Measurements from ENCODE around the gene SYT1.
"Not testable (repeated sequence)": the region's sequence is repeated elsewhere in the genome, so short reads cannot be mapped to it uniquely, and the experiment has no call there.

SYT1 gene

GRCh38 chr12:79156846-79157463 is 292.4 kb downstream of the SYT1 start:
- DNase-seq: no peak

- DNase-seq: no peak
Measured at GRCh38 chr12:79161249-79161934, 296.8 kb downstream of the SYT1 start.

- no peak for DNase-seq
Measured at GRCh38 chr12:79162147-79162772, 297.7 kb downstream of the SYT1 start.

DNA sequence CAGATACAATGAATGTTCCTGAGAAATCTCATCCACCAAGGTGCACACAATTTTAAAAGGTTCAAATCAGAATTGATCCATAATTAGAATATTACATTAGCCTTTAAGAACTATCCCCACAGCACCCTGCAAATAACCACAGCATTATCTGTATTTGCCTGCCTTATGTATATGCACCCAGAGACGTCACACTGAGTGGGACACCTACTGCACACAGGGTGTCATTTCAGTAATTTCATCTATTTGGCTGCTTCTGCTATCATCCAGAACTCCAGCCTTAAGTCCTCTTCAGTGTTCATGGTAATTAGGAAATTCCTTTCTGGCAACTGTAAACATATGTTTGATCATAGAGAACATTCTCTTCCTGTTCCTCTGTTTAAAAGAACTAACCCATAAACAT is 298.4 kb downstream of the SYT1 start:
- DNase-seq: no peak

GRCh38 chr12:79164890-79165289 is 300.3 kb downstream of the SYT1 start:
- DNase-seq: no peak

DNA sequence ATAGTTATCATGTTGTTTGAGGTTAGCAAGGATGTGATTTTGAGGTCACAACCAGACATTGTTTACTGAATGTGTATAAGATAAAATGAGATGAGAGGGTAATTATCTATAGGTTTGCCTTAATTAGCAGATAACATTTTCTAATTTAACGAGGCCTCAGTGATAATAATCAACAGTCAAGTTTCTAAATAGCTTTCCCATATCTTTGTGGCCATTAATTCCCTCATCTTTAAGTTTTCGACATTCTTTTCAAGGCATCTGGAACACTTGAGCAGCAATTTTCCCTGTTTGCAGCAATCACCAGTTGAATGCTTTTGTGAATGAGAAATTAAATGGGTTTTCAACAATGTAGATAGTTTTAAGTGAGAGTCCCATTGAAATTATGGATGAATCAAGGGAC is 304.1 kb downstream of the SYT1 start:
- DNase-seq: no peak

GRCh38 chr12:79174626-79175025 is 310.1 kb downstream of the SYT1 start:
- no peak for DNase-seq

DNA sequence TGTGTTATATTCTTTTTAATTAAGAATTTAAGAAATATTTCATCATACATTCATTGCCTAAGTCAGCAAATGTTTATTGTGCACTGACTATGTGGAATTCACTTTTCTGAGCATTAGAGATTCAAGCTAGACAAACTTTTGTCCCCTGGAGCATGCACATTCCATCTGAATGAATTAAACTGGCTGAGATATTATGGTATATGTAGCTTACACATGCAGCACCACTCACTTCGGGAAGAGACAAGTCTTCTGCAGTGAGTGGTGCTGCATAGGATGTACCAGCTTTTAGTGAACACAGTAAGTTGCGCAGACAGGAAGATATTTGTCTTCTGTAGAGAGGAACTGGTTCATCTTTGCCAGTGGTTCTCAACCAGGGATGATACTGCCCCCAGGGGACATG is 318.4 kb downstream of the SYT1 start:
- DNase-seq: no peak

- DNase-seq: no peak
Measured at GRCh38 chr12:79183926-79184325, 319.4 kb downstream of the SYT1 start.

DNA sequence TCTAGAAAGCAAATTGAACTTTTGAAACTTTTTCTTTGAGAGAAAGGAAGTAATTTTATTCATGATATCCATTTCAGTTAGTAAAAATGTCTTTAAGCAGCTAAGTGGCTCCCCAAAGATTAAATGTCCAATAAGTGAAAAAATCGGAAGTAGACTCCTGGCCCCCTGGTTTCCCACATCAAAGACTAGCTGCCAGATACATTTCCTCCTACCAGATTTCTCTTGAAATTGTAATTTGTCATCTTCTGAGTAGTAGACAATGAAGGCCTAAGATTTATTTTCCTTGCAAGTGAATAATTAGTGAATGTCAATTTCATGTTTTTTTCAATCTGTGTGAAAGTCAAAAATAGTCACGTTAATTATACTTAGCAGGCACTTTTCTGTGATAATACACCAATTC is 321.9 kb downstream of the SYT1 start:
- no peak for DNase-seq

DNA sequence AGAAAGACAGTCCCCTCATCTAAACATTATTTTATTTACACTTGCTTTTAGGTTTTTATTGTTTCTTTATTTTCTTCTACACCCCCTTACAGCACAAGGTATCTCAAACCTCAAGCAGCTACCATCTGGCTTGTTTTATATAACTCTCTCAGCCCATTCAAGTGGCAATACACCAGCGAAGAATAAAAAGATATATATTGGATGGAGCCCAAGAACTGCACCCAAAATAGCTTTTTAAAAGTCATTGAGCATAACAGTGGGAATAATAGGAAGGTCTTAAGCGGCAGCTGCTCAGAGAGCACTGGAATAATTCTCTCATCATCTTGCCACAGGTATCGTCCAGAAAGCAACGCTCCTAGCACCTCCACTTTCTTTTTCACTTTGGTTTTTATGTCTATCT is 322.5 kb downstream of the SYT1 start:
- no peak for DNase-seq

- no peak for DNase-seq
Measured at GRCh38 chr12:79191391-79191790, 326.8 kb downstream of the SYT1 start.

- DNase-seq: no peak
Measured at GRCh38 chr12:79194595-79194994, 330.0 kb downstream of the SYT1 start.

DNA sequence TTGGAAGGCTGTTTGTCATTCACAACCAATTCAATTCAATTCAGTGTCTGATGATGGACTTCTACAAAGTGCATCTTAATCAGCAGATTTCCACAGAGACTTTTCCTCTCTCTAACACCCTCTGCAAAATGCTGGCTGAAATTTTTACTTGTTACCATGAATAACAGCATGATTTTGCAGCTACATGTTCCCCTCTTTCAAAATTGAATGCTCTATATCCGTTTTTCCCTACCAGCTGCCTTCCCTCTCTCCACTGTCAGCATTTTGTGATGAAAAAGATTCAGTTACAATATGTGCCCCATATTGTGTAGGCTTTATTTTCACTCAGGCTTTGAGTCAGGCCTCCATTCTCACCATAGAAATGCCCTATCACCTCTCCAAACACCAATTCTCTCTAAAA is 334.6 kb downstream of the SYT1 start:
- DNase-seq: no peak

DNA sequence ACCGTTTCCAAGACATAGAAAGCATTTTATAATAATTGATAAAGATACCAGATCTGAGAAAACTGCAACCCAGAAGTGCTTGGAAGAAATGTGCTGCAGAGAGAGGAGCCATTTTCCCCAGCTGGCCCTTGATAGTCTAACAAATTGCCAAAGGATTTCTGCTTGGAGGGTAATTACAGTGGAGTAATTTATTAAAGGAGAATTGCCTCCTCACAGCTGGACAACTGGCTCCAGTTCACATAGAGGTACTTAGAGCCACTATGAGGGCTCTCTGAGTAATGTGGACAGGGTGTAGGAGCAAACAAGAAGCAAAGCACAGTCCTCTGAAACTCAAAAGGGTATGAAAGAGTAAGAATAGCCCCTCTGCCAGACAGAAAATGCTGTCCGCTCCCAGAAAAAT is 335.6 kb downstream of the SYT1 start:
- DNase-seq: no peak

DNA sequence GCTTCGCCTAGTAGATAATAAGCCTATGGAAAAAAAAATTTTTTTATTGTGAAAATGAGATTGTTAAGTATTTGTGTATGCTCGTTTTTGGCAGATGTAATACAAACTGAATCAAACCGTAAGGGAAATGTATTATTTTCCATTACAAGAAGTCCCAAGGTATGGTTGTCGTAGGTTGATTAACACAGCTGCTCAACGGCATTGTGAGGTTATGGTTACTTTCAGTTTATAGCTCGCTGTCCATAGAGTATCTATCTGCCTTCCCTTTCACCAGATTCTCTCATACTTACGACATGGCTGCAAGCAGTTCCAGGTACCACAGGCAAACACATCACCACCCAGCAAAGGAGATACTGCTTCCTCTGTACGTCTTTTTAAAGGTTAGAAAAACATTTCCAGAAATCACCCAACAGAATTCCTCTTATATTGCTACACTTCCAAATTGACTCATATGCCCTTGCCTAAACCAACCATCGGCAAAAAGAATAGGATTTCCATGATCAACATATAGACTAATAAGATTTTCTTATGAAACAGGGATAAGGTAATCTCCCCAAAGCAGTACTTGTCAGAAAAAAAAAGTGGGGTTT is 338.6 kb downstream of the SYT1 start:
- DNase-seq: no peak

- DNase-seq: no peak
Measured at GRCh38 chr12:79206871-79207270, 342.3 kb downstream of the SYT1 start.

- DNase-seq: not testable (repeated sequence)
Measured at GRCh38 chr12:79210403-79210802, 345.8 kb downstream of the SYT1 start.

DNA sequence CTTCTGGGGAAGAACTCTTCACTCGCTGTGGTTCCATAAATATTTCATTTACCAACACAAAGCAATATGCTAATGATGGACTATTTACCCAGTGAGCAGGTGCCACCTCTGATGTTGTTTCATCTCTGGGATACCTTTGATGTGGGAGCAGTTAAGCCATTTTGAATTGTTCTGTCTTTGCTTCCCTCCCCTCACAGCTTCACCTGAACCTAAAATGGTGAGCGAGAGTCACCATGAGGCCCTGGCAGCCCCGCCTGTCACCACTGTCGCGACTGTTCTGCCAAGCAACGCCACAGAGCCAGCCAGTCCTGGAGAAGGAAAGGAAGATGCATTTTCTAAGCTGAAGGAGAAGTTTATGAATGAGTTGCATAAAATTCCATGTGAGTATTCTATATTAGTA is 352.7 kb downstream of the SYT1 start:
- DNase-seq: no peak

DNA sequence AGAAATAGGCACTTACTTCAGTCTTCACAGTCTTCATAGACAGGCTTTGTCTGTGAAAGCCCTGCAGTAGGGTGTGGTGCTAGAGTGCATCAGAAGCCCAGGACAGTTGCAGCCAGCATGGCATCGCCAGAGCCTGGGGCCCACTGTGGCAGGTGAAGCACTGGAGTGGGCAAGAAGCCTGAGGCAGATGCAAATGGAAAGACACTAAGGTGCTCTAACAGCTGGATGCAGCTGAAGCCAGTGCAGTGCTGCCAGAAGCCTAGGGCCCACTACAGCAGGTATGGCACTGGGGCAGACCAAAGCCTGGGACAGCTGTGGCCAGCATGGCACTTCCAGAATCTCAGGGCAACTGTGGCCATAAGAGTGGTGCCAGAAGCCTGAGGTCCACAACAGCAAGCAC is 358.6 kb downstream of the SYT1 start:
- no peak for DNase-seq

GRCh38 chr12:79223761-79224160 is 359.2 kb downstream of the SYT1 start:
- DNase-seq: no peak

- no peak for DNase-seq
Measured at GRCh38 chr12:79227091-79227490, 362.5 kb downstream of the SYT1 start.

DNA sequence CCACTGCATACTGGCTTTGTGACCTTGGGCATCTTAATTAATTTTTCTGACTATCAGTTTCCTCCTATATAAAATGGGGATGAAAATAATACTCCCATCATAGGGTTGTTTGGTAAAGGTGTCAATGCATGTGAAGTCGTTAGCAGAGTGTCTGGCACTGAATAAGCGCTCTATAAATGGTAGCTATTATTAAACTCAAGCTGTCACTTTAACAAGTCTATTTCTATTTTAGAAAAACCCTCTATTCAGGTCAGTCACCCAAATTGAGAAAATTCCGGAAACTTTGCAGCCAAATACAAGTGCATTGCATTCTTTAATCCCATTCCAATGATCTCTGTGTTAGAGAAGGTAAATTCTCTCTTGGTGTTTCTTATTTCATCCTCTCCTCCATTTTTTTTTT is 363.1 kb downstream of the SYT1 start:
- DNase-seq: no peak

DNA sequence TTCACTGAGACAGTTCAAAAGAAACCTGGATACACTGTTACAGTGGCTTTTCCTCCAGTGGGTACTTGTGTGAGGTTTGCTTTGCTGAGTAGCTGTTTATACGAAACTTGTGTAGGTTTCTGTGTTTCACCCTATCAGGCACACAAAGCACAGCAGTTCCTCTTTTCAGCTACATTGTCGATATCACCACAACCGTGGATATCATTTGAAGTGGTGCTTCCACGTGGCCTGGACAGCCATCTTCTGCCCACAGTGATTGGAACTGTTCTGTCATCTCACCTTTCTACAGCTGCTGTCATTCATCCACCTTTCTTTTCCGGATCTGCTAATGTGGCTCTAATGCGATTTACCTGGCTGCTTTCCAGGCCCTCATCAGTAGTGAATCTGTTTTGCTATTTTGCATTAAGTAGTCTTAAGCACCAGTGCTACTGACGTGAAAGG is 368.8 kb downstream of the SYT1 start:
- DNase-seq: no peak
